HCT116 (cell line): ENCODE data around the gene NCLN. TPM values are rescaled to one million over a fixed set of nuclear protein-coding genes. Genes with fewer than 3 reads are reported as not detected.

ENCODE experiments used
- ATAC-seq: fragments of 200-7000 bp; cut with Tn5 transposase; 2 replicates; pipeline ENCODE4 v1.9.1; 2020; ENCODE audit warnings: mild to moderate bottlenecking, moderate library complexity
- BruUV-seq: library from RNA; stranded (reverse); fragments of 400-500 nt; replicated peaks from 2 replicates; lab custom pipeline; 2021; lab: Mats Ljungman, UMichigan
- CTCF ChIA-PET: fragments of 300-600 bp; sonication (Branson Sonifier 250); formaldehyde crosslinking; loops from one replicate; lab custom pipeline; 2021; ENCODE audit warnings: antibody characterized with exemption; lab: Charles Lee
- POLR2A ChIA-PET: fragments of 300-600, 350-600 bp; sonication (Branson Sonifier 250); formaldehyde crosslinking; loops from one replicate; lab custom pipeline; 2021; ENCODE audit warnings: antibody characterized with exemption; lab: Charles Lee
- RAD21 ChIA-PET, 2 experiments: fragments of 300-600 bp; sonication (Branson Sonifier 250); formaldehyde crosslinking; loops; one replicate each; lab custom pipeline; 2023; ENCODE audit warnings: low total read pairs in 2 of 2; ENCODE audit not compliant: uncharacterized antibody in 2 of 2, unreplicated experiment in 2 of 2, low non-redundant PET in 1 of 2; lab: Charles Lee
- DNase-seq: peaks from one replicate; pipeline ENCODE4 v3.0.0-alpha.2; 2010; ENCODE audit warnings: low read depth, low spot score
- H2AFZ ChIP-seq: fragments of 200-600 bp; shearing (Covaris generic), sonication (generic); 2 replicates; pipeline ENCODE4 v1.6.1; 2017; ENCODE audit warnings: low read depth, mixed run types, mixed read lengths, antibody characterized with exemption, low read length; ENCODE audit not compliant: poor library complexity, severe bottlenecking
- H3K27ac ChIP-seq: 2 replicates; pipeline ENCODE4 v1.5.1; 2012; ENCODE audit warnings: low read depth, low read length
- H3K27me3 ChIP-seq: fragments of 200-600 bp; sonication (generic); 2 replicates; pipeline ENCODE4 v1.6.1; 2016; ENCODE audit warnings: mixed run types, low read length, mixed read lengths; ENCODE audit not compliant: insufficient read depth
- H3K36me3 ChIP-seq, 2 experiments: fragments of 200-500 bp in 1 of 2; fragments of 200-600 bp in 1 of 2; sonication (Bioruptor generic) in 1 of 2; sonication (generic) in 1 of 2; 2 replicates each; pipeline versions ENCODE4 v1.5.1 to v1.6.1; 2014 to 2016; ENCODE audit warnings: low read length in 2 of 2, inconsistent platforms in 1 of 2, mixed read lengths in 1 of 2, mixed run types in 1 of 2; ENCODE audit not compliant: insufficient read depth in 2 of 2, control insufficient read depth in 1 of 2
- H3K4me1 ChIP-seq, 2 experiments: fragments of 200-600 bp in 1 of 2; sonication (generic) in 1 of 2; 2 replicates each; pipeline versions ENCODE4 v1.5.1 to v1.6.1; 2012 to 2017; ENCODE audit warnings: low read length in 2 of 2, inconsistent platforms in 1 of 2, mild to moderate bottlenecking in 1 of 2, mixed read lengths in 1 of 2, mixed run types in 1 of 2, moderate library complexity in 1 of 2; ENCODE audit not compliant: insufficient read depth in 2 of 2, control insufficient read depth in 1 of 2
- H3K4me2 ChIP-seq: fragments of 200-600 bp; sonication (generic); 2 replicates; pipeline ENCODE4 v1.6.1; 2017; ENCODE audit warnings: mixed run types, low read length, mixed read lengths
- H3K4me3 ChIP-seq, 2 experiments: fragments of 200-600 bp in 1 of 2; sonication (generic) in 1 of 2; replicated peaks in 1 of 2; 2 replicates each; pipeline ENCODE4 v1.5.1; 2011 to 2016; ENCODE audit warnings: low read length in 2 of 2, control low read depth in 1 of 2, low read depth in 1 of 2, mild to moderate bottlenecking in 1 of 2, mixed read lengths in 1 of 2, mixed run types in 1 of 2
- H3K79me2 ChIP-seq: fragments of 200-600 bp; sonication (generic); 2 replicates; pipeline ENCODE4 v1.6.1; 2017; ENCODE audit warnings: mild to moderate bottlenecking, mixed run types, low read length, moderate library complexity, mixed read lengths; ENCODE audit not compliant: insufficient read depth
- H3K9ac ChIP-seq: fragments of 200-600 bp; sonication (generic); 2 replicates; pipeline ENCODE4 v1.6.1; 2016; ENCODE audit warnings: low read length, mixed read lengths
- H3K9me2 ChIP-seq: fragments of 200-600 bp; sonication (generic), shearing (Covaris generic); 2 replicates; pipeline ENCODE4 v1.6.1; 2017; ENCODE audit warnings: mixed run types, mild to moderate bottlenecking, moderate library complexity; ENCODE audit not compliant: insufficient read depth
- H3K9me3 ChIP-seq, 2 experiments: fragments of 200-500 bp in 1 of 2; fragments of 200-600 bp in 1 of 2; sonication (Bioruptor generic) in 1 of 2; sonication (generic) in 1 of 2; 2 replicates each; pipeline ENCODE4 v1.6.1; 2014 to 2017; ENCODE audit warnings: low read length in 2 of 2, mixed read lengths in 2 of 2, inconsistent platforms in 1 of 2, low read depth in 1 of 2, mild to moderate bottlenecking in 1 of 2, mixed run types in 1 of 2, moderate library complexity in 1 of 2; ENCODE audit not compliant: control insufficient read depth in 1 of 2, insufficient read depth in 1 of 2
- H4K20me1 ChIP-seq: fragments of 200-600 bp; sonication (generic), shearing (Covaris generic); 2 replicates; pipeline ENCODE4 v1.6.1; 2017; ENCODE audit warnings: mixed run types, mild to moderate bottlenecking, moderate library complexity; ENCODE audit not compliant: insufficient read depth
- CBX3 ChIP-seq: IDR thresholded peaks from 2 replicates; pipeline ENCODE4 v1.6.1; 2012; ENCODE audit warnings: low read depth
- CEBPB ChIP-seq: IDR thresholded peaks from 2 replicates; pipeline ENCODE4 v1.6.1; 2012; ENCODE audit warnings: low read depth
- EZH2 ChIP-seq: fragments of 200-600 bp; sonication (generic); IDR thresholded peaks from 2 replicates; pipeline ENCODE4 v1.6.1; 2017; ENCODE audit warnings: antibody characterized with exemption, mixed run types
- JUND ChIP-seq: IDR thresholded peaks from 2 replicates; pipeline ENCODE4 v1.6.1; 2012
- POLR2AphosphoS5 ChIP-seq: IDR thresholded peaks from 2 replicates; pipeline ENCODE4 v1.6.1; 2011; ENCODE audit warnings: mild to moderate bottlenecking, low read depth, low read length, moderate library complexity
- YY1 ChIP-seq: IDR thresholded peaks from 2 replicates; pipeline ENCODE4 v1.6.1; 2011; ENCODE audit warnings: low read length, low read depth, moderate library complexity, mild to moderate bottlenecking; ENCODE audit not compliant: insufficient replicate concordance; ENCODE audit errors: extremely low read depth
- intact Hi-C: fragments of 100-400 bp; cut with micrococcal nuclease; formaldehyde crosslinking; loops from 2 replicates; pipeline ENCODE4 v1.10.0; 2022
- total RNA-seq: library from RNA; stranded (reverse); gene quantifications from one replicate; pipeline ENCODE4 v1.2.1, GENCODE V29; 2021; ENCODE audit not compliant: unreplicated experiment
- TF ChIP-seq, protein P1 (sequence below): IDR thresholded peaks from 2 replicates; pipeline ENCODE4 v1.6.1; 2012
- TF ChIP-seq, protein P2 (sequence below): IDR thresholded peaks from 2 replicates; pipeline ENCODE4 v1.6.1; 2012

Gene NCLN
- total RNA-seq, 1 experiment from 2014 or later: 119 TPM

DNA sequence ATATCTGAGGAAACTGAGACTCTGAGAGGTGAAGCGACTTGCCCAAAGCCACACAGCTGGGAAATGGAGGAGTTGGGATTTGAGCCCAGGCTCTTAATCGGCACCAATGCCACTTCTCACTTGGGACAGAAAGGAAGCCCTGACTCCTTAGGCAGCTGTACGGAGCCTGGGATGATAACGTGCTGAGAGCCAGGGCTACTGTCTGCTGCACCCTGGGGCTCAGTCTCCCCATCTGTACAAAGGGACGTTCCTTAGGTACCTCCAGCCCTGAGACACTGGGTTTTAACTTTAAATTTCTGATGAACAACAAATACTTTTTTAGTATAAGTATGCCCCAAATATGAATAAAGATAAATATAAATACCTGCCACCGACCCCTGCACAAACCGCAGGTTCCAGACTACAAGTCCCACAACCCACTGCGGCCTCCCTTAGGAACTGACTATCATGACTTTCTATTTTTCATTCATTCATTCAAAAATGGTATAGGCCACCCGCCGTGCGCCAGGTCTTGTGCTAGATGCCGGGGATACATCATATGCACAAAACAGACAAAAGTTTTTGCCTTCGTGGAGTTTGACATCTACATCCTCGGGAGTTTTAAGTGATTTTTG, 776 bp upstream of the NCLN start:
- POLR2A ChIA-PET: interaction anchor here (1.2 kb wide), 1 partner anchor 234 kb away, joined by 3 read pairs; no protein-coding TSS in a partner anchor
- Histone ChIP-seq H3K27me3 (no peaks in the 10 kb centered on the region), H3K9me3 (no peaks in the 10 kb centered on the region), H3K9ac (peak overlapping the region; percentile 53), H3K4me1 (peaks cover 12 to 32% of the 10 kb centered on the region in 2 experiments; a peak in 3 of 4 replicates), H3K36me3 (peaks cover under 1 to 26% of the 10 kb centered on the region in 2 experiments; a peak in 2 of 4 replicates), H2AFZ (peak overlapping the region; percentile 88), H3K9me2 (no peaks in the 10 kb centered on the region), H3K79me2 (peaks cover 42% of the 10 kb centered on the region), H3K4me2 (peak overlapping the region; percentile 76), H3K4me3 (peak overlapping the region; percentile 49 to 94), H4K20me1 (peaks cover 8% of the 10 kb centered on the region; the same call in 1 of the 2 replicates), H3K27ac (peak overlapping the region; percentile 83; the same call in 1 of the 2 replicates)
- CTCF ChIA-PET: interaction anchor here (0.6 to 1.9 kb wide), 2 partner anchors 43 to 234 kb away, joined by 4 to 7 read pairs; no protein-coding TSS in a partner anchor
- DNase-seq (no peak), ATAC-seq (peak; percentile 64)
- intact Hi-C loops: no loop called here
- RAD21 ChIA-PET: no interaction called here
- BruUV-seq: no TSS peak
- TF ChIP-seq, protein P1, sequence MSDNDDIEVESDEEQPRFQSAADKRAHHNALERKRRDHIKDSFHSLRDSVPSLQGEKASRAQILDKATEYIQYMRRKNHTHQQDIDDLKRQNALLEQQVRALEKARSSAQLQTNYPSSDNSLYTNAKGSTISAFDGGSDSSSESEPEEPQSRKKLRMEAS: no peak
- TF ChIP-seq JUND (no peak), EZH2 (no peak), YY1 (peak; percentile 2), CEBPB (no peak), CBX3 (no peak), POLR2AphosphoS5 (no peak)
- TF ChIP-seq, protein P2, sequence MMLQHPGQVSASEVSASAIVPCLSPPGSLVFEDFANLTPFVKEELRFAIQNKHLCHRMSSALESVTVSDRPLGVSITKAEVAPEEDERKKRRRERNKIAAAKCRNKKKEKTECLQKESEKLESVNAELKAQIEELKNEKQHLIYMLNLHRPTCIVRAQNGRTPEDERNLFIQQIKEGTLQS: no peak
- TF ChIP-seq, all 23 proteins: peak for 1
